Neuronal stem cell (in vitro differentiated cells): ENCODE results near the gene GAS7.
A peak's percentile ranks its signal among the peaks of the same experiment; 100 is the strongest.

Source experiments
- DNase-seq: peaks from one replicate; pipeline ENCODE4 v3.0.0-alpha.2; 2013; ENCODE audit warnings: low spot score
- H2AFZ ChIP-seq: one replicate; pipeline ENCODE4 v1.6.1; 2013; ENCODE audit warnings: mild to moderate bottlenecking, low read length, inconsistent platforms
- H2AK5ac ChIP-seq: 2 replicates; pipeline ENCODE4 v1.6.1; 2013; ENCODE audit warnings: low read depth, mild to moderate bottlenecking, inconsistent platforms, low read length, moderate library complexity, mixed read lengths
- H2BK120ac ChIP-seq: 2 replicates; pipeline ENCODE4 v1.6.1; 2013; ENCODE audit warnings: low read depth, mild to moderate bottlenecking, inconsistent platforms, low read length, moderate library complexity, mixed read lengths
- H2BK12ac ChIP-seq: one replicate; pipeline ENCODE4 v1.6.1; 2013; ENCODE audit warnings: low read length, inconsistent platforms
- H2BK15ac ChIP-seq: 2 replicates; pipeline ENCODE4 v1.6.1; 2013; ENCODE audit warnings: mild to moderate bottlenecking, low read length, inconsistent platforms, mixed read lengths
- H2BK5ac ChIP-seq: one replicate; pipeline ENCODE4 v1.6.1; 2013; ENCODE audit warnings: inconsistent platforms, mild to moderate bottlenecking, low read length, moderate library complexity
- H3K14ac ChIP-seq: one replicate; pipeline ENCODE4 v1.6.1; 2013; ENCODE audit warnings: low read length, inconsistent platforms
- H3K18ac ChIP-seq: 2 replicates; pipeline ENCODE4 v1.6.1; 2013; ENCODE audit warnings: low read length, inconsistent platforms
- H3K23ac ChIP-seq: 2 replicates; pipeline ENCODE4 v1.6.1; 2013; ENCODE audit warnings: low read depth, mild to moderate bottlenecking, mixed read lengths, low read length, inconsistent platforms; ENCODE audit not compliant: poor library complexity
- H3K27ac ChIP-seq: replicated peaks from 3 replicates; pipeline ENCODE4 v1.5.1; 2013; ENCODE audit warnings: low read length, inconsistent platforms
- H3K27me3 ChIP-seq, 3 experiments: 2 replicates each; pipeline ENCODE4 v1.6.1; 2013; ENCODE audit warnings: low read length in 3 of 3, mild to moderate bottlenecking in 2 of 3, inconsistent platforms in 1 of 3, low read depth in 1 of 3, mixed read lengths in 1 of 3, moderate library complexity in 1 of 3; ENCODE audit not compliant: control insufficient read depth in 3 of 3, insufficient read depth in 3 of 3
- H3K36me3 ChIP-seq, 2 donors: replicated peaks in 1 of 2; 2 replicates each; pipeline ENCODE4 v1.6.1; 2013; ENCODE audit warnings: low read length in 2 of 2; ENCODE audit not compliant: control insufficient read depth in 2 of 2, insufficient read depth in 2 of 2
- H3K4ac ChIP-seq: 2 replicates; pipeline ENCODE4 v1.6.1; 2013; ENCODE audit warnings: inconsistent platforms, mild to moderate bottlenecking, low read length, moderate library complexity
- H3K4me1 ChIP-seq, 2 donors: 1 replicate in 1 of 2; 2 replicates in 1 of 2; pipeline ENCODE4 v1.6.1; 2013; ENCODE audit warnings: low read length in 2 of 2, low read depth in 1 of 2; ENCODE audit not compliant: control insufficient read depth in 2 of 2, insufficient read depth in 1 of 2
- H3K4me2 ChIP-seq: one replicate; pipeline ENCODE4 v1.6.1; 2013; ENCODE audit warnings: mild to moderate bottlenecking, low read length, inconsistent platforms; ENCODE audit not compliant: insufficient read depth, poor library complexity, severe bottlenecking
- H3K4me3 ChIP-seq, 2 donors: 2 replicates each; pipeline ENCODE4 v1.5.1; 2013; ENCODE audit warnings: low read length in 2 of 2, mild to moderate bottlenecking in 2 of 2, inconsistent platforms in 1 of 2, moderate library complexity in 1 of 2
- H3K79me1 ChIP-seq: one replicate; pipeline ENCODE4 v1.6.1; 2013; ENCODE audit warnings: low read depth, mild to moderate bottlenecking, inconsistent platforms, low read length, moderate library complexity
- H3K9ac ChIP-seq: one replicate; pipeline ENCODE4 v1.6.1; 2013; ENCODE audit warnings: mild to moderate bottlenecking, low read depth, low read length, inconsistent platforms; ENCODE audit not compliant: poor library complexity
- H3K9me3 ChIP-seq, 2 donors: replicated peaks in 1 of 2; 2 replicates each; pipeline versions ENCODE3 to v1.6.1; 2013; ENCODE audit warnings: low read length in 2 of 2, mild to moderate bottlenecking in 2 of 2, inconsistent platforms in 1 of 2, low read depth in 1 of 2, mixed read lengths in 1 of 2, moderate library complexity in 1 of 2; ENCODE audit not compliant: control insufficient read depth in 2 of 2, insufficient read depth in 1 of 2
- H4K8ac ChIP-seq: one replicate; pipeline ENCODE4 v1.6.1; 2013; ENCODE audit warnings: low read depth, mild to moderate bottlenecking, inconsistent platforms, low read length, moderate library complexity
- H4K91ac ChIP-seq: one replicate; pipeline ENCODE4 v1.6.1; 2013; ENCODE audit warnings: low read length, low read depth, mild to moderate bottlenecking, inconsistent platforms; ENCODE audit not compliant: poor library complexity
- WGBS, 2 donors: extraction: QIAGEN DNeasy Blood & Tissue Kit; methylation state at CpG; one replicate each; pipeline ENCODE4 v1.1.7; 2013; ENCODE audit warnings: missing lambda C conversion rate in 2 of 2, mixed read lengths in 1 of 2; ENCODE audit not compliant: insufficient read length in 2 of 2, insufficient replicate concordance in 1 of 2; ENCODE audit errors: extremely low coverage in 2 of 2; 5-methylcytosine and 5-hydroxymethylcytosine counted together

The GAS7 gene

GRCh38 chr17:10053782-10054540, 144.4 kb downstream of the GAS7 start:
- no peak overlapping the region for H2BK5ac ChIP-seq
- H3K4me1 ChIP-seq: peaks cover 0 to under 1% of the 10 kb centered on the region in 2 donors
- peak overlapping the region; percentile 9 for H2BK15ac ChIP-seq
- DNase-seq: no peak
- H3K36me3 ChIP-seq: no peaks in the 10 kb centered on the region
- H3K23ac ChIP-seq: no peak overlapping the region
- no peak overlapping the region for H4K91ac ChIP-seq
- H3K27me3 ChIP-seq: no peaks in the 10 kb centered on the region
- no peak overlapping the region for H4K8ac ChIP-seq
- no peaks in the 10 kb centered on the region for H3K79me1 ChIP-seq
- no peak overlapping the region for H3K4me3 ChIP-seq
- no peak overlapping the region for H3K4ac ChIP-seq
- peak overlapping the region; percentile 1 for H3K14ac ChIP-seq
- H3K9ac ChIP-seq: no peak overlapping the region
- H3K4me2 ChIP-seq: no peak overlapping the region
- no peak overlapping the region for H2BK12ac ChIP-seq
- no peak overlapping the region for H2AFZ ChIP-seq
- H2AK5ac ChIP-seq: no peak overlapping the region
- H2BK120ac ChIP-seq: no peak overlapping the region
- H3K18ac ChIP-seq: no peak overlapping the region
- no peak overlapping the region for H3K27ac ChIP-seq
- H3K9me3 ChIP-seq: peaks cover 0 to 2% of the 10 kb centered on the region in 2 donors
- no CpG with 5 or more reads among the region's 12 CpGs for WGBS, 2 donors

GRCh38 chr17:10052106-10052813, 146.1 kb downstream of the GAS7 start:
- Histone ChIP-seq H2BK5ac (no peak overlapping the region), H2BK120ac (no peak overlapping the region), H3K4me2 (no peak overlapping the region), H3K27ac (no peak overlapping the region), H2BK12ac (no peak overlapping the region), H3K18ac (peak overlapping the region; percentile 45), H3K9me3 (no peaks in the 10 kb centered on the region), H3K36me3 (no peaks in the 10 kb centered on the region), H3K79me1 (no peaks in the 10 kb centered on the region), H3K23ac (no peak overlapping the region), H4K91ac (no peak overlapping the region), H2AK5ac (no peak overlapping the region), H3K4me3 (no peak overlapping the region), H3K14ac (no peak overlapping the region), H3K27me3 (no peaks in the 10 kb centered on the region), H3K4ac (no peak overlapping the region), H4K8ac (no peak overlapping the region), H2BK15ac (no peak overlapping the region), H3K4me1 (peaks cover 0 to 2% of the 10 kb centered on the region in 2 donors), H2AFZ (no peak overlapping the region), H3K9ac (no peak overlapping the region)
- WGBS, 2 donors: no CpG with 5 or more reads among the region's 15 CpGs
- DNase-seq: no peak

DNA sequence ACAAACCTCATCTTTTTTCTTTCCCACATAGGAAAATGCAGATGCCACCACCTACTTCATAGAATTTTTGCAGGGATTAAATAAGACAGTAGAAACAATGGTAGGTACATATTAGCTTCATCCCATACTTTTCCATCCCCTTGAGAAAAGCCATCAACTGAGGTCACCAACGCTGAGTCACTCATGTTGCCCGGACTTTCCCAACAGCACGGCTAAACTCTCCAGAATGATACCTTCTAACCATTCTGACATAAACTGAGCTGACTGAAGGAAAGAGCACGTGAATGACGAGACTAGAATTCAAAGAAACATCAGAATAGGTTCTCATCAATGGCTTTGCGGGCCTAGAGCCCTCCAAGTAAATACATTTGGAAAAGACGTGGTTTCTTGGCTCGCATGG, 147.3 kb downstream of the GAS7 start:
- H3K36me3 ChIP-seq: no peaks in the 10 kb centered on the region
- no peaks in the 10 kb centered on the region for H3K79me1 ChIP-seq
- H2BK5ac ChIP-seq: no peak overlapping the region
- no peak overlapping the region for H2BK12ac ChIP-seq
- no peaks in the 10 kb centered on the region for H3K9me3 ChIP-seq
- no peak overlapping the region for H3K27ac ChIP-seq
- H3K9ac ChIP-seq: no peak overlapping the region
- peaks cover 0 to 2% of the 10 kb centered on the region in 2 donors for H3K4me1 ChIP-seq
- H2AK5ac ChIP-seq: no peak overlapping the region
- DNase-seq: no peak
- no peak overlapping the region for H3K4ac ChIP-seq
- H2BK120ac ChIP-seq: no peak overlapping the region
- H2BK15ac ChIP-seq: no peak overlapping the region
- no peak overlapping the region for H3K4me2 ChIP-seq
- no peak overlapping the region for H3K18ac ChIP-seq
- H4K8ac ChIP-seq: no peak overlapping the region
- WGBS, 2 donors: no CpG with 5 or more reads among the region's 8 CpGs
- no peak overlapping the region for H3K14ac ChIP-seq
- H3K4me3 ChIP-seq: no peak overlapping the region
- H3K27me3 ChIP-seq: no peaks in the 10 kb centered on the region
- no peak overlapping the region for H2AFZ ChIP-seq
- H3K23ac ChIP-seq: no peak overlapping the region
- no peak overlapping the region for H4K91ac ChIP-seq

DNA sequence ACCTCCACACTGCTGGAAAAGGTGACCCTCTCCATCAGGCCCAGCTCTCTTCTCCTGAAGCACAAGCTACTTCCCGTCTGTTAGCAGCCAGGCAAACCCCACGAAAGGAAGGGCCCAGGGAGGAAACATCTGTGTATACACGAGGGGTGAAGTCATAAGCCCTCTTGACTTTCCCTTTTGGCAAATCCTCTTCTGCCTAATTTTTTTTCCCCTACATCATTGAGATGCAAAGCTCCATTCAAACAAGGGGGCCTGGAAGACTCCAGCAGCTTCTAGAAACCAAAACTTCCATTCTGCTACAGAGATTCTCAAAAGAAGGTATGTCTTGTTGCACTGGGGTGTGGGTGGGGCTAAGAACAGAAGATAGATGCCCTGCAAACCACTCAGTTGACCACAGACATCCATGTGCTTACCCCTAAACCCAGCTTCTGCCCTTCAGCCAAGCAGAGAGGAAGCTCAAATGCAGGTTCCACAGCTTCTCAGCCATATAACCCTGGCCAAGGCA, 147.8 kb downstream of the GAS7 start:
- H3K23ac ChIP-seq: no peak overlapping the region
- no CpG with 5 or more reads among the region's 3 CpGs for WGBS, 2 donors
- no peaks in the 10 kb centered on the region for H3K27me3 ChIP-seq
- no peak overlapping the region for H3K4me2 ChIP-seq
- no peak overlapping the region for H2BK5ac ChIP-seq
- H2BK120ac ChIP-seq: no peak overlapping the region
- H3K27ac ChIP-seq: no peak overlapping the region
- H3K36me3 ChIP-seq: no peaks in the 10 kb centered on the region
- H3K9me3 ChIP-seq: no peaks in the 10 kb centered on the region
- H3K79me1 ChIP-seq: no peaks in the 10 kb centered on the region
- H3K14ac ChIP-seq: no peak overlapping the region
- H2AFZ ChIP-seq: no peak overlapping the region
- no peak overlapping the region for H4K8ac ChIP-seq
- H3K9ac ChIP-seq: no peak overlapping the region
- H3K18ac ChIP-seq: no peak overlapping the region
- peaks cover 0 to 2% of the 10 kb centered on the region in 2 donors for H3K4me1 ChIP-seq
- H3K4ac ChIP-seq: no peak overlapping the region
- no peak overlapping the region for H2BK15ac ChIP-seq
- peak overlapping the region in 1 of 2 donors; percentile 22 for H3K4me3 ChIP-seq
- no peak overlapping the region for H4K91ac ChIP-seq
- DNase-seq: no peak
- no peak overlapping the region for H2AK5ac ChIP-seq
- no peak overlapping the region for H2BK12ac ChIP-seq
